ENCODE measurements around the gene CD200.

DNA sequence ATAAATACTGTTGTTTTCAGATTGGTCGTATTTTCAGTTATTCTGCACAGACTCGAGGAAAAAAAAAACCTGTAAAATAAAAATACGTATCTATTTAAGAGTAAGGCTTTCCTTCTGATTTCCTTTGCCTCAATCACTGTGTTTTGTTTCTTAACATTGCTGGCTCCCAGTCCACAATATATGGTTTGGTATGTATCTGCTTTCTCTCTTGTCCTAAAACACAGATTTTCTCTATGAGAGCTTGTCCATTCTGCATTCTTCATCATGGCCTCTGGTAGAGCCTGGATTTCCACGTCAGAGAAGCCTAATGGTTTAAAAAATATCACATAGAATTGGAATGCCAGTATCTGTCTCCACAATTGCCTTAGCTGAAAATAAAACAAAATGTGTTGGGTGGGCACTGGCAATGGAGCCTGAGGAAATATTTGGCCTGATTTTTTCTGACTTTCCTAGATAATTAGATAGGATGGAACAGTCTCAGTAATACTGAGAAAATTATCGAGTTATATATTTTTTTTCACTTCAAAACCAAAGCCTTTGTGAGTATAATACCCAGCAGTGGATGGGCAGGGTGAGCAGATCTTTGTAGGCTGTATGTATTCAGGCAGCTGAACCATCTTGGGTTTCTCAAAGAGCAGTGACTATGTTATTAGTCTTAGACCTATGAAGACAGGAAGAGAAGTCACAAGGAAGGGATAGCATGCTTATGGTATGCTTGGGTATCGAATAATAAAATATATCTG, 1.9 kb downstream of the CD200 start:
- TF ChIP-seq, protein P1, sequence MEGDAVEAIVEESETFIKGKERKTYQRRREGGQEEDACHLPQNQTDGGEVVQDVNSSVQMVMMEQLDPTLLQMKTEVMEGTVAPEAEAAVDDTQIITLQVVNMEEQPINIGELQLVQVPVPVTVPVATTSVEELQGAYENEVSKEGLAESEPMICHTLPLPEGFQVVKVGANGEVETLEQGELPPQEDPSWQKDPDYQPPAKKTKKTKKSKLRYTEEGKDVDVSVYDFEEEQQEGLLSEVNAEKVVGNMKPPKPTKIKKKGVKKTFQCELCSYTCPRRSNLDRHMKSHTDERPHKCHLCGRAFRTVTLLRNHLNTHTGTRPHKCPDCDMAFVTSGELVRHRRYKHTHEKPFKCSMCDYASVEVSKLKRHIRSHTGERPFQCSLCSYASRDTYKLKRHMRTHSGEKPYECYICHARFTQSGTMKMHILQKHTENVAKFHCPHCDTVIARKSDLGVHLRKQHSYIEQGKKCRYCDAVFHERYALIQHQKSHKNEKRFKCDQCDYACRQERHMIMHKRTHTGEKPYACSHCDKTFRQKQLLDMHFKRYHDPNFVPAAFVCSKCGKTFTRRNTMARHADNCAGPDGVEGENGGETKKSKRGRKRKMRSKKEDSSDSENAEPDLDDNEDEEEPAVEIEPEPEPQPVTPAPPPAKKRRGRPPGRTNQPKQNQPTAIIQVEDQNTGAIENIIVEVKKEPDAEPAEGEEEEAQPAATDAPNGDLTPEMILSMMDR (conservative IDR thresholded peaks at IDR 0.05 in 1 of 2, IDR thresholded peaks at IDR 0.05 in 1 of 2; ENCODE audit: extremely low read depth in 1 of 2, insufficient read depth in 1 of 2, low read depth in 1 of 2, low read length in 2 of 2) = no peak
- TF ChIP-seq EZH2 (IDR thresholded peaks at IDR 0.05; ENCODE audit: borderline replicate concordance, low read length) = no peak
